ENCODE data around the gene CSPG4.

- TF ChIP-seq CTCF (IDR thresholded peaks at IDR 0.05) (no peak), POLR2A (IDR thresholded peaks at IDR 0.05) (no peak), POLR2AphosphoS5 (IDR thresholded peaks at IDR 0.05) (no peak)
Measured at GRCh38 chr15:75672646-75673425, 39.8 kb downstream of the CSPG4 start.

All from breast epithelium (tissue), 3 donors.